ENCODE measurements around the gene MAPK14.
"Not testable (repeated sequence)": the region's sequence is repeated elsewhere in the genome, so short reads cannot be mapped to it uniquely, and the experiment has no call there.

Gene MAPK14

DNA sequence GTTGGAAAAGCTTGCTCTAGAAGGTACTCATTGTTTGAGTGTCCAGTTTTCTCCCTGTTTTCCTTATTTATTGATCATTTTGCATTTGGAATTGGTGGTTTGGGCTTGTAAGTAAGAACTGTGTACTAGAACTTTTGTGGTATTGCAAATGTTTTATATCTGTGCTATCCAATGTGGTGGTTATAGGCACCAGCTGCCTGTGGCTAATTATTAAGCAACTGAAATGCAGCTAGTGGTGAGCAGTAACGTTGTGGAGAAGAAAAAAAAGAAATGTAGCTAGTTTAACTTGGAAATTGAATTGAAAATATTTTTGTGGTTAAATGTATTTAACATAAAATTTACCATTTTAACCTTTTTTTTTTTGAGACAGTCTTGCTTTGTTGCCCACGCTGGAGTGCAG is 52.0 kb downstream of the MAPK14 start:
- H3K4me3 ChIP-seq (replicated peaks; ENCODE audit: insufficient read depth, low read length) = no peak overlapping the region
- no peak for DNase-seq (ENCODE audit: low read depth in 1 of 2, low spot score in 1 of 2)
- no peaks in the 10 kb centered on the region for H3K27me3 ChIP-seq (ENCODE audit: insufficient read depth, poor library complexity, severe bottlenecking)
- TF ChIP-seq SPI1 (IDR thresholded peaks at IDR 0.05; ENCODE audit: borderline replicate concordance, low read depth) (no peak), POLR2AphosphoS5 (IDR thresholded peaks at IDR 0.05; ENCODE audit: low read depth) (no peak), CTCF (IDR thresholded peaks at IDR 0.05; ENCODE audit: insufficient read depth, low read length) (no peak), GABPA (IDR thresholded peaks at IDR 0.05; ENCODE audit: low read depth) (no peak)
- H3K27ac ChIP-seq (replicated peaks) = no peak overlapping the region

DNA sequence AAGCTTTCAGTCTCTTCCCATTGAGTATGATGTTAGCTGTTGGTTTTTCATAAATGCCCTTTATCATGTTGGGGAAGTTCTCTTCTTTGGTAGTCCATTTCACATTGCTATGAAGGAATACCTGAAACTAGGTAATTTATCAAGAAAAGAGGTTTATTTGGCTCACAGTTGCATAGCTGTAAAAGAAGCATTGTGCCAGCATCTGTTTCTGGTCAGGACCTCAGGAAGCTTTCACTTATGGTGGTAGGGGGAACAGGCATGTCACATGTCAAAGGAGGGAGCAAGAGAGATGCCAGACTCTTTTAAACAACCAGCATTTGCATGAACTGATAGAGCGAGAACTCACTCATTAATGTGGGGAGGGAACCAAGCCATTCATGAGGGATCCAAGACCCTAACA is 54.7 kb downstream of the MAPK14 start:
- Histone ChIP-seq H3K27me3 (ENCODE audit: insufficient read depth, poor library complexity, severe bottlenecking) (no peaks in the 10 kb centered on the region), H3K27ac (replicated peaks) (no peak overlapping the region), H3K4me3 (replicated peaks; ENCODE audit: insufficient read depth, low read length) (no peak overlapping the region)
- no peak for TF ChIP-seq SPI1 (IDR thresholded peaks at IDR 0.05; ENCODE audit: borderline replicate concordance, low read depth)
- no peak for TF ChIP-seq POLR2AphosphoS5 (IDR thresholded peaks at IDR 0.05; ENCODE audit: low read depth)
- no peak for TF ChIP-seq REST (IDR thresholded peaks at IDR 0.05; ENCODE audit: insufficient replicate concordance, low read depth)
- no peak for TF ChIP-seq CTCF (IDR thresholded peaks at IDR 0.05; ENCODE audit: insufficient read depth, low read length)
- no peak for TF ChIP-seq GABPA (IDR thresholded peaks at IDR 0.05; ENCODE audit: low read depth)
- no peak for DNase-seq (ENCODE audit: low read depth in 1 of 2, low spot score in 1 of 2)

GRCh38 chr6:36083446-36083845 is 55.8 kb downstream of the MAPK14 start:
- Histone ChIP-seq H3K27ac (replicated peaks) (no peak overlapping the region), H3K27me3 (ENCODE audit: insufficient read depth, poor library complexity, severe bottlenecking) (no peaks in the 10 kb centered on the region), H3K4me3 (replicated peaks; ENCODE audit: insufficient read depth, low read length) (no peak overlapping the region)
- DNase-seq (ENCODE audit: low read depth in 1 of 2, low spot score in 1 of 2) = no peak
- no peak for TF ChIP-seq REST (IDR thresholded peaks at IDR 0.05; ENCODE audit: insufficient replicate concordance, low read depth)
- TF ChIP-seq GABPA (IDR thresholded peaks at IDR 0.05; ENCODE audit: low read depth) = no peak
- TF ChIP-seq CTCF (IDR thresholded peaks at IDR 0.05; ENCODE audit: insufficient read depth, low read length) = no peak
- no peak for TF ChIP-seq POLR2AphosphoS5 (IDR thresholded peaks at IDR 0.05; ENCODE audit: low read depth)
- TF ChIP-seq SPI1 (IDR thresholded peaks at IDR 0.05; ENCODE audit: borderline replicate concordance, low read depth) = no peak

GRCh38 chr6:36088204-36088603 is 60.6 kb downstream of the MAPK14 start:
- H3K27me3 ChIP-seq (ENCODE audit: insufficient read depth, poor library complexity, severe bottlenecking); H3K27ac ChIP-seq (replicated peaks); H3K4me3 ChIP-seq (replicated peaks; ENCODE audit: insufficient read depth, low read length); DNase-seq (ENCODE audit: low read depth in 1 of 2, low spot score in 1 of 2): not testable (repeated sequence)
